ENCODE data around the gene ST8SIA6.

The ST8SIA6 gene

GRCh38 chr10:17386021-17386420, 68.4 kb downstream of the ST8SIA6 start:
- DNase-seq (ENCODE audit: low read depth) = no peak

GRCh38 chr10:17385066-17385465, 69.3 kb downstream of the ST8SIA6 start:
- DNase-seq (ENCODE audit: low read depth) = no peak

- no peak for DNase-seq (ENCODE audit: low read depth)
Measured at GRCh38 chr10:17383801-17384555, 70.4 kb downstream of the ST8SIA6 start.

GRCh38 chr10:17381502-17382142, 72.8 kb downstream of the ST8SIA6 start:
- DNase-seq (ENCODE audit: low read depth) = no peak

- no peak for DNase-seq (ENCODE audit: low read depth)
Measured at GRCh38 chr10:17380888-17381287, 73.5 kb downstream of the ST8SIA6 start.

- DNase-seq (ENCODE audit: low read depth) = no peak
Measured at GRCh38 chr10:17380016-17380415, 74.4 kb downstream of the ST8SIA6 start.

- no peak for DNase-seq (ENCODE audit: low read depth)
Measured at GRCh38 chr10:17379151-17379690, 75.2 kb downstream of the ST8SIA6 start.

- DNase-seq (ENCODE audit: low read depth) = no peak
Measured at GRCh38 chr10:17375936-17376584, 78.3 kb downstream of the ST8SIA6 start.

- no peak for DNase-seq (ENCODE audit: low read depth)
Measured at GRCh38 chr10:17368708-17369272, 85.6 kb downstream of the ST8SIA6 start.

- DNase-seq (ENCODE audit: low read depth) = no peak
Measured at GRCh38 chr10:17366705-17367104, 87.7 kb downstream of the ST8SIA6 start.

GRCh38 chr10:17365402-17365801, 89.0 kb downstream of the ST8SIA6 start:
- no peak for DNase-seq (ENCODE audit: low read depth)

GRCh38 chr10:17358461-17358860, 95.9 kb downstream of the ST8SIA6 start:
- no peak for DNase-seq (ENCODE audit: low read depth)

- DNase-seq (ENCODE audit: low read depth) = no peak
Measured at GRCh38 chr10:17357781-17358180, 96.6 kb downstream of the ST8SIA6 start.

GRCh38 chr10:17356820-17357219, 97.6 kb downstream of the ST8SIA6 start:
- DNase-seq (ENCODE audit: low read depth) = no peak

- DNase-seq (ENCODE audit: low read depth) = no peak
Measured at GRCh38 chr10:17354781-17355180, 99.6 kb downstream of the ST8SIA6 start.

GRCh38 chr10:17353568-17354300, 100.7 kb downstream of the ST8SIA6 start:
- DNase-seq (ENCODE audit: low read depth) = no peak

- no peak for DNase-seq (ENCODE audit: low read depth)
Measured at GRCh38 chr10:17352583-17352982, 101.8 kb downstream of the ST8SIA6 start.

GRCh38 chr10:17351506-17351905, 102.9 kb downstream of the ST8SIA6 start:
- no peak for DNase-seq (ENCODE audit: low read depth)

GRCh38 chr10:17349717-17350116, 104.7 kb downstream of the ST8SIA6 start:
- DNase-seq (ENCODE audit: low read depth) = no peak

GRCh38 chr10:17348501-17349349, 105.7 kb downstream of the ST8SIA6 start:
- DNase-seq (ENCODE audit: low read depth) = peak; percentile 63

GRCh38 chr10:17348011-17348500, 106.3 kb downstream of the ST8SIA6 start:
- no peak for DNase-seq (ENCODE audit: low read depth)

All from GM04503 (cell line).